Effector CD8-positive, alpha-beta T cell (primary cell): ENCODE results near the gene MAP4K4.

ENCODE experiments used
- DNase-seq: peaks from one replicate; lab custom pipeline; 2025; lab: John Stamatoyannopoulos, UW

The MAP4K4 gene

GRCh38 chr2:101723371-101724124 is 26.0 kb downstream of the MAP4K4 start:
- no peak for DNase-seq

GRCh38 chr2:101724125-101724474 is 26.6 kb downstream of the MAP4K4 start:
- DNase-seq: no peak

GRCh38 chr2:101725038-101725437 is 27.5 kb downstream of the MAP4K4 start:
- no peak for DNase-seq

GRCh38 chr2:101725515-101726192 is 28.1 kb downstream of the MAP4K4 start:
- DNase-seq: no peak

GRCh38 chr2:101728865-101729264 is 31.4 kb downstream of the MAP4K4 start:
- DNase-seq: no peak

GRCh38 chr2:101729521-101730190 is 32.1 kb downstream of the MAP4K4 start:
- no peak for DNase-seq

GRCh38 chr2:101731221-101732054 is 33.9 kb downstream of the MAP4K4 start:
- DNase-seq: no peak

- DNase-seq: no peak
Observed at GRCh38 chr2:101732199-101732598, 34.7 kb downstream of the MAP4K4 start.

- no peak for DNase-seq
Observed at GRCh38 chr2:101732773-101733256, 35.3 kb downstream of the MAP4K4 start.

- DNase-seq: no peak
Observed at GRCh38 chr2:101733257-101733993, 35.9 kb downstream of the MAP4K4 start.

GRCh38 chr2:101734505-101735165 is 37.1 kb downstream of the MAP4K4 start:
- no peak for DNase-seq

- no peak for DNase-seq
Observed at GRCh38 chr2:101735166-101735533, 37.6 kb downstream of the MAP4K4 start.

GRCh38 chr2:101736233-101736632 is 38.7 kb downstream of the MAP4K4 start:
- DNase-seq: no peak

- no peak for DNase-seq
Observed at GRCh38 chr2:101736861-101737291, 39.4 kb downstream of the MAP4K4 start.

GRCh38 chr2:101737478-101738255 is 40.2 kb downstream of the MAP4K4 start:
- no peak for DNase-seq

- no peak for DNase-seq
Observed at GRCh38 chr2:101738649-101739048, 41.1 kb downstream of the MAP4K4 start.

- DNase-seq: no peak
Observed at GRCh38 chr2:101740555-101740964, 43.1 kb downstream of the MAP4K4 start.

- no peak for DNase-seq
Observed at GRCh38 chr2:101741775-101742520, 44.4 kb downstream of the MAP4K4 start.

- DNase-seq: no peak
Observed at GRCh38 chr2:101742547-101742946, 45.0 kb downstream of the MAP4K4 start.
